GM04504 (cell line): ENCODE results near the gene TSC1.
"Not testable (repeated sequence)": the region's sequence is repeated elsewhere in the genome, so short reads cannot be mapped to it uniquely, and the experiment has no call there.

Experiments used
- DNase-seq: peaks from one replicate; pipeline ENCODE4 v3.0.0-alpha.2; 2012; ENCODE audit warnings: low read depth

TSC1 gene

GRCh38 chr9:132944294-132945185 lies at the start of gene TSC1:
Gene TSC1, minus strand, starts transcription at chr9:132944616. Its CDS starts 15,744 bp downstream, at chr9:132928872.
- DNase-seq: peak; percentile 92

DNA sequence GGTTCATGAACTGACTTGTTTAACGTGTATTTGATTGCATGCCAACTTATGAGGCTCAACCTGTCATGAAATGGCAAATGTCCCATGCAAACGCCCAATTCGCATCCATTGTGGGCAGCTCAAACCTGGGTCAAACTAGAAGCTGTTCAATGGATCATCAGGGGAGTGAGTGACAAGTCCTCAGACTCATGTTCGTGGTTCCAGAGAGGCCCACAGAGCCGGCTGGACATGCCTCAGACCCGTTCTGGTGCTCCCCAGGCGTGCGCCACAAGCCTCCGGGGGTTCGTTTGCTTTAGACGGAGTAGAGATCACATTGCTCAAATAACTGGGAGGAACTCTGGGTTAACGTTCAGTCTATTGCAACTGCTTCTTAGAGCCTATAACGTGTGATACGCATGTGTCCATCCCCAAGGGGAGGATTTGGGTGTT lies 49.1 kb upstream of the TSC1 start:
- no peak for DNase-seq

DNA sequence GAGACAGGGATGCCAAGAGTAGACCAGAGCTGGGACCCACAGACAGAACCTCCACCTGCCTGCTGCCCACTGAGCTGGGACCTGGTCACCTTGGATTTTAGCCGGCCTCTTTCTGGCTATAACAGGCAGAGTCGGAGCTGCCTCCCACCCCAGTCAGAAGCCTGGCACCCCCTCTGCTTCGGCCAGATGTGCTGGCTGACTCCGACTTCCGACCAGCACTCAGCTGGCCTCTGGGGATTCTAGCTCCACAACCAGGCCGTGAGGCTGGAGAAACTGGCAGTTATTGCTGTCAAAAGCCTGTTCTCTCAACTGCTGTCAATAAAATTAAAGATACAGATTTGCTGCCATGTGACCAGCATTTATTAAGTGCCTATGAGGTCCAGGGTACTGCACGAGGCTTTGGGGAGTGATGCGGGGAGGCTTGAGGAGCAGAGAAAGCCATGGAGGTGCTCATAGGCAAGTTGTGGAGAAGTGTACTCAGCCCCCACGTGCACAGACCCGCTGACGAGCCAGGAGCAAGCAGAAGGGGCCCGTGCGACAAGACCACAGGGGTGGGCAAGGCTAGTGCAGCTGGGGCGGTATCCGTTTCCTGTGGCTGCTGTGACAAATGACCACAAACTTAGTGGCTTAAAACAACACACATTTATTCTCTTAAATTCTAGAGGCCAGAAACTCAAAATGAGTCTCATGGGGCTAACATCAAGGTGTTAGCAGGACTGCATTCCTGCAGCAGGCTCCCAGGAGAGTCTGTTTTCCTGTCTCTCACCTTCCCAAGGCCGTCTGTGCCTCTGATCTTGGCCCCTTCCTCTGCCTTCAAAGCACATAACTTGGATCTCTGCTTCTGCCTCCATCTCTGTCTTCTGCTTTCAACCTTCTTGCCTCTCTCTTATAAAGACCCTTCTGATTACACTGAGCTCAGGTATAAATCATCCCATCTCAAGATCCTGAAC lies 47.2 kb upstream of the TSC1 start:
- no peak for DNase-seq

- DNase-seq: no peak
These were observed 46.4 kb upstream of the TSC1 start for GRCh38 chr9:132990781-132991180.

GRCh38 chr9:132989998-132990557 lies 45.7 kb upstream of the TSC1 start:
- not testable (repeated sequence) for DNase-seq

- no peak for DNase-seq
These were observed 45.1 kb upstream of the TSC1 start for GRCh38 chr9:132989414-132989996.

- no peak for DNase-seq
These were observed 44.5 kb upstream of the TSC1 start for GRCh38 chr9:132989014-132989310.

DNA sequence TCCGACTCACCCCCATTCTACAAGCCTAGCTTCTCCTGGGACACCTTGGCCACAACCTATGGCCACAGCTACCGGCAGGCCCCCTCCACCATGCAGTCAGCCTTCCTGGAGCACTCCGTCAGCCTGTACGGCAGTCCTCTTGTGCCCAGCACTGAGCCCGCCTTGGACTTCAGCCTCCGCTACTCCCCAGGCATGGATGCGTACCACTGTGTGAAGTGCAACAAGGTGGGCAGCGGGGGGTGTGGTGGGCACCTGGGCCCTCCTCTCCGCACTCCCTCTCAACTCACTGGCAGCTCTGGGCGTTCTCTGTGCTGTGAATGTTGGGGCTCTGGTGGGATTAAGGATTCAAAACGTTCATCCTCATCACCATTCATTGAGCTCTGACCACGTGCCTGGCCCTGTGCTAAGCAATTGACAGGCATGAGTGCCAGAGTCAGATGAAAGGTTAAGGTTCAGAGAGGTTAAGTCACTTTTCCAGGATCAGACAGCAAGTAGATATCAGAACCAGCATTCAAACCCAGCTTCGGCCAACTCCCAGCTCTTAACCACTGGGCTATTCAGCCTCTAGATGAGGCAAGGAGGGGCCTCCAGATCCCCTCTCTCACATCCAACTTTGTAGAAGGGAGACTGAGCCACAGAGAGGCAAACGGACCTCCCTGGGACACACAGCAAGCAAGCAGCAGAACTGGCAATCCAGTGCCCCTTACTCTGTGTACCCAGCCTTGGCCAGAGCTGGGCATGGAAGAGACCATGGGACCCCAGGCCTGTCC lies 44.0 kb upstream of the TSC1 start:
- DNase-seq: no peak

- DNase-seq: no peak
These were observed 42.5 kb upstream of the TSC1 start for GRCh38 chr9:132986640-132987620.

GRCh38 chr9:132986114-132986513 lies 41.7 kb upstream of the TSC1 start:
- no peak for DNase-seq

- no peak for DNase-seq
These were observed 41.1 kb upstream of the TSC1 start for GRCh38 chr9:132985489-132985888.

GRCh38 chr9:132985071-132985350 lies 40.6 kb upstream of the TSC1 start:
- DNase-seq: no peak

DNA sequence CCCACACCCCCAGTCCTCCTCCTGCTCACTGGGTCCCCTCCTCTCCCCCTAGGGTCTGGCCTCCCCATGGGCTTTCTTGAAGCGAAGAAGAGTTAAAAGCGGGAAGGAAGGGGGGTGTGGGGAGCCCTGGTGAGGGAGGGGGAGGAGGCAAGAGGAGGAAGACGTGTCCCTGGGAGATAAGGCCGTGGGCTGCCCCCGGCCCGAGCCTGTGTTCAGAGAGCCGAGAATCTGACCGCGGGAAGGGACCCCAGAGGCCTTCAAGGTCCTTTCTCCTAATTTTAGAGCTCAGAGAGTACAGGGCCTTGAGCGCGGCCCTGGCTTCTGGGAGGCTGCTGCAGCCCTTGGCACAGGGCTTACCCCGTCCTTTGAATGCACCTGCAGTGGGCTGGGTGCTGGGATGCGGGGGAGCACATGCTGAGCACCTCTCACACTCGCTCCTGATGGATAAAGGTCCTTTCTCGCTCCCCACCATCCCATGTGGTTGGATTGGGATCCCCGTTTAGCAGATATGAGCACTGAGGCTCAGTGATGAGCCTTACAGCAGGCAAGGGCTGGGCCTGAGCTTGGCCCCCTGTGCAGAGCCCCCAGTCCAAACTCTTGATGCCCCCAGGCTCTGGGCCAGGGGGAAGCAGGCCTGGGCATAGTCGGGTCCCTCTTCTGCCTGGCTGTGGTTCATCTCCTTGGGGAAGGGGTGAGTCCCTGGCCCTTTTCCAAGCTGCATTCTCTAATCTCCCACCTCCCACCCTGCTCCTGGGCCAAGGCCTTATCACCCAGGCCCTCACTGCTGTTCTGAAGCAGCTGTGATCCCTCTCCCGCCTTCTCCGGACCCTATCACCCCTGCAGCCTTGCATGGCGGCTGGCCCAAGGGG lies 40.0 kb upstream of the TSC1 start:
- no peak for DNase-seq

DNA sequence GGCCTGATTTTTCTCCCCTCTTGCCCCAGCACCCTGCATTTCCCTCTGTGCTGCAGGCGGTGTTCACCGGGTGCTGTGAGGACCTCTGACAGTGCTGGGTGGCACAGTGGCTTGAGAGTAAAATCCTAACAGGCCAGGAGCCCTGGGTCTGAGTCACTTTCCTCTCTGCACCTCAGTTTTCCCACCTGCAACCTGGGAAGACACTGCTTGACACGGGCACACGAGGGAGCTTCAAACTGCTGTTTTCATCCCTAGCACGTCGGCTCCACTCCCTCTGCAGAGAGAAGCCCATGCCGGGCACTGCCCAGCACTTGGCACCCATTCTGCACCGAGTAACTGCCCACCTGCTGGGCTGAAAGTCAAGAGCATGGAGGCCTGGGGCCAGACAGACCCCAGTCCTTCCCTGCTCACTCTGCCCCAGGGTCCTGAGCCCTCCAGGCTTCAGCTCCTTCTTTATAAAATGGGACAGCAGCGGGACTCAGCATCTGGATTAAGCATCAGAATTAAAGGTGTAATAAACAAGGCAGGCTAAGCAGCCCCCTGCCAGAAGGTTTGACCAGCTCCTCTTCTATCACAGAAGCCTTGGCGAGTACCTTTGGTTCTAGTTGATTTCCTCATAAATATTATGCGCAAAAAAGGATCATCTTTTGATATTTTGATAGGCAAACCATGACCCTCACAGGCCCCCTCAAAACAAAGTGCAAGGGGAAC lies 39.2 kb upstream of the TSC1 start:
- no peak for DNase-seq

DNA sequence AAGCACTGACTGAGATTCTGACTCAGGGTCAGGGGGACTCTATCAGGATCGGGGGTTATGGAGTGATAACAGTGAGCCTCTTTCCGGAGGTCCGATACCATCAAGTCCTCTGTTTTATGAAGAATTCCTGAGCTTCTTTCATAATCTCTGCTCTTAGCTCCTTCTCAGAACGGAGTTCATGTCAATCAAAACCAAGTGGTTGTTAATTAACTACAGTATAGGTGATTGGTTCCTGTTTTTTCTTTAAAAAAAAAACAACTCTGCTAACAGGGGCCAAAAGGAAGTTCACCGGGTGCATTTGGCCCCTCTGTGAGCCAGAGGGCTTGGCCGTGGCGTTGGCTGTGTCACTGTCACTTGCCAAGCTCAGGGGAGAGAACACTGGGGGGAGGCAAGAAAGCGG lies 38.0 kb upstream of the TSC1 start:
- no peak for DNase-seq

- DNase-seq: no peak
These were observed 35.7 kb upstream of the TSC1 start for GRCh38 chr9:132980157-132980556.

DNA sequence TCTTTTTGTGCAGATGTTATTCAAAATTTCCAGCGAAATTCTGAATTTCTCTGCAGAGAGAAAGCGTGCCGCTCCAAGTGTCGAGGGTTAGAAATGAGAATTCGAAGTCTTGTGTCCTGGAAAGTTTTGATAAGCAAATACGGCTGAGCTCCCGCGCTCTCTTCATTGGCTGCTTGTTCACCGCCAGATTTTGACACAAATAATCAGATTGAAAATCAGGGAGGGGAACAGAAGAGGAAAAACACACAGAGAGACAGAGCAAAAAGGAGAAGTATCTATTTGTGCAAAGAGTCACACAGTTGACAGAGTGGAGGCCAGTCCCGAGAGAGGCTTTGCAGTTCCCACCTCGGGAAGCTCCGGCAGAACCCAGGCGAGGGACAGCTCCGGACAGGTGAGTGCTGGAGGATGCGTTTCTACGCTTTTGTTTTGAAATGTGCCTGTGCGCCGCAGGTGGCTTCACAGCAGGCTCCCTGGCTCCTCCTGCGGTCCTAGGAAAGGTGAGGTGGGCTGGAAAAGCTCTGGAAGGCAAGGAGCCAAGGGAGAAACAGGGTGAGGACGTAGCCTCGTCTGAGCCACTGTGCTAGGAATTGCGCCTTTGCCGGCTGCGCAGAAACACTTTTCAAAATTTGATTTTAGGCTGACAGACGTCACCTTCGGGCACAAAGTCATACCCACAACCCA lies 34.2 kb upstream of the TSC1 start, which contains the start of gene GFI1B:
TSS of gene GFI1B (plus strand) at position 244 of the 681 bp plus-strand sequence. CDS start 7,985 bp downstream, outside the sequence.
- no peak for DNase-seq

GRCh38 chr9:132978112-132978450 lies 33.7 kb upstream of the TSC1 start:
- DNase-seq: no peak
